HepG2 (cell line): ENCODE data around the gene PIK3IP1. TPM values are rescaled to one million over a fixed set of nuclear protein-coding genes. Genes with fewer than 3 reads are reported as not detected.

Source experiments
- ATAC-seq: fragments of 200-7000 bp; cut with Tn5 transposase; 3 replicates; pipeline ENCODE4 v1.9.1; 2020; ENCODE audit warnings: mild to moderate bottlenecking, moderate library complexity
- BruUV-seq: library from RNA; stranded (reverse); fragments of 400-500 nt; replicated peaks from 2 replicates; lab custom pipeline; 2021; lab: Mats Ljungman, UMichigan
- CTCF ChIA-PET: fragments of 300-600 bp; formaldehyde crosslinking; extraction: SDS; loops from one replicate; lab custom pipeline; 2021; ENCODE audit warnings: low total read pairs, inconsistent platforms, low intra/inter-chr PET ratio; lab: Yijun Ruan, JAX
- POLR2A ChIA-PET: fragments of 350-600 bp; sonication (Branson Sonifier 250); formaldehyde crosslinking; loops from one replicate; lab custom pipeline; 2020; ENCODE audit warnings: antibody characterized with exemption, inconsistent platforms; lab: Yijun Ruan, JAX
- DNase-seq: peaks from one replicate; pipeline ENCODE4 v3.0.0-alpha.2; 2015; ENCODE audit warnings: low spot score
- FAIRE-seq: peaks from 3 replicates; lab custom pipeline; 2011; peaks lifted over from hg19 to GRCh38; lab: Jason Lieb, UNC
- H2AFZ ChIP-seq: one replicate; pipeline ENCODE4 v1.6.1; 2011; ENCODE audit warnings: low read length, inconsistent platforms
- H3K27ac ChIP-seq: fragments of 300-600 bp; 3 replicates; pipeline ENCODE4 v1.8.0; 2011; ENCODE audit warnings: mixed run types, mild to moderate bottlenecking, mixed read lengths, low read length, inconsistent platforms; ENCODE audit not compliant: insufficient read depth; ENCODE audit errors: extremely low read length
- H3K27me3 ChIP-seq, 2 experiments: fragments of 200-600 bp in 1 of 2; 2 replicates in 1 of 2; 3 replicates in 1 of 2; pipeline versions ENCODE4 v1.6.0 to v1.8.0; 2011; ENCODE audit warnings: low read length in 2 of 2, mild to moderate bottlenecking in 2 of 2, moderate library complexity in 2 of 2, inconsistent platforms in 1 of 2; ENCODE audit not compliant: insufficient read depth in 2 of 2, control insufficient read depth in 1 of 2
- H3K36me3 ChIP-seq, 2 experiments: fragments of 200-600 bp in 1 of 2; replicated peaks in 1 of 2; 2 replicates in 1 of 2; 3 replicates in 1 of 2; pipeline versions ENCODE4 v1.5.1 to v1.8.0; 2011; ENCODE audit warnings: low read length in 2 of 2, inconsistent platforms in 1 of 2; ENCODE audit not compliant: insufficient read depth in 2 of 2, control insufficient read depth in 1 of 2
- H3K4me1 ChIP-seq: 2 replicates; pipeline ENCODE4 v1.5.1; 2012; ENCODE audit warnings: low read length, inconsistent platforms; ENCODE audit not compliant: insufficient read depth
- H3K4me2 ChIP-seq: 2 replicates; pipeline ENCODE4 v1.6.0; 2011; ENCODE audit warnings: low read depth, low read length, inconsistent platforms
- H3K4me3 ChIP-seq, 3 experiments: fragments of 200-600 bp in 1 of 3; sonication (generic), shearing (Covaris generic) in 1 of 3; replicated peaks in 1 of 3; 2 replicates each; pipeline ENCODE4 v1.5.1; 2011 to 2016; ENCODE audit warnings: low read length in 3 of 3, inconsistent platforms in 2 of 3, low read depth in 2 of 3, mild to moderate bottlenecking in 2 of 3, control low read depth in 1 of 3, mixed read lengths in 1 of 3; ENCODE audit not compliant: insufficient read depth in 1 of 3
- H3K79me2 ChIP-seq: one replicate; pipeline ENCODE4 v1.6.1; 2011; ENCODE audit warnings: low read length, inconsistent platforms; ENCODE audit not compliant: insufficient read depth
- H3K9ac ChIP-seq: 2 replicates; pipeline ENCODE4 v1.6.0; 2011; ENCODE audit warnings: mild to moderate bottlenecking, low read depth, low read length, inconsistent platforms; ENCODE audit not compliant: insufficient read depth
- H3K9me3 ChIP-seq: 2 replicates; pipeline ENCODE4 v1.5.1; 2012; ENCODE audit warnings: mild to moderate bottlenecking, low read length
- H4K20me1 ChIP-seq: 2 replicates; pipeline ENCODE4 v1.6.0; 2011; ENCODE audit warnings: inconsistent platforms, mild to moderate bottlenecking, low read length, moderate library complexity; ENCODE audit not compliant: insufficient read depth
- ARID5B ChIP-seq: IDR thresholded peaks from 2 replicates; pipeline ENCODE4 v1.4.0; 2020; ENCODE audit warnings: mild to moderate bottlenecking, missing genetic modification reagents
- ATF4 ChIP-seq, 2 experiments: fragments of 450-650 bp in 1 of 2; sonication (generic) in 1 of 2; formaldehyde crosslinking; IDR thresholded peaks; 2 replicates each; pipeline versions ENCODE4 v1.5.0 to v1.8.0; 2020 to 2022; ENCODE audit warnings: mild to moderate bottlenecking in 1 of 2, missing genetic modification reagents in 1 of 2
- BHLHE40 ChIP-seq: IDR thresholded peaks from 2 replicates; pipeline ENCODE4 v1.6.1; 2011; ENCODE audit warnings: low read length, improper control_type of control experiment
- CBFB ChIP-seq: sonication (generic); formaldehyde crosslinking; IDR thresholded peaks from 2 replicates; pipeline ENCODE4 v1.4.0; 2020; ENCODE audit warnings: missing genetic modification reagents
- GMEB1 ChIP-seq: sonication (generic); formaldehyde crosslinking; IDR thresholded peaks from 2 replicates; pipeline ENCODE4 v1.5.1; 2020; ENCODE audit warnings: missing genetic modification reagents, mild to moderate bottlenecking, borderline replicate concordance
- KAT7 ChIP-seq: IDR thresholded peaks from 2 replicates; pipeline ENCODE4 v1.6.1; 2018; ENCODE audit warnings: borderline replicate concordance, missing compliant biosample characterization
- KLF11 ChIP-seq: IDR thresholded peaks from 2 replicates; pipeline ENCODE4 v1.6.1; 2016; ENCODE audit warnings: missing compliant biosample characterization
- MAX ChIP-seq: IDR thresholded peaks from 2 replicates; pipeline ENCODE4 v1.6.1; 2012; ENCODE audit warnings: inconsistent platforms
- MIER3 ChIP-seq: IDR thresholded peaks from 2 replicates; pipeline ENCODE4 v1.6.1; 2016; ENCODE audit warnings: missing compliant biosample characterization, borderline replicate concordance
- RNF219 ChIP-seq: sonication (generic); formaldehyde crosslinking; IDR thresholded peaks from 2 replicates; pipeline ENCODE4 v1.5.0; 2020; ENCODE audit warnings: mild to moderate bottlenecking, missing genetic modification reagents
- TARDBP ChIP-seq: sonication (generic); formaldehyde crosslinking; IDR thresholded peaks from 2 replicates; pipeline ENCODE4 v1.8.0; 2022; ENCODE audit warnings: mild to moderate bottlenecking, missing genetic modification reagents
- ZNF746 ChIP-seq: sonication (generic); formaldehyde crosslinking; IDR thresholded peaks from 2 replicates; pipeline ENCODE4 v1.8.0; 2022; ENCODE audit warnings: mild to moderate bottlenecking, missing genetic modification reagents
- ZNF773 ChIP-seq: sonication (generic); formaldehyde crosslinking; IDR thresholded peaks from 2 replicates; pipeline ENCODE4 v1.4.0; 2020; ENCODE audit warnings: missing genetic modification reagents, borderline replicate concordance
- ZSCAN12 ChIP-seq: sonication (generic); formaldehyde crosslinking; IDR thresholded peaks from 2 replicates; pipeline ENCODE4 v1.9.0; 2021; ENCODE audit warnings: mild to moderate bottlenecking, missing genetic modification reagents
- ZSCAN25 ChIP-seq: sonication (generic); formaldehyde crosslinking; IDR thresholded peaks from 2 replicates; pipeline ENCODE4 v1.8.0; 2022; ENCODE audit warnings: mild to moderate bottlenecking, missing genetic modification reagents
- WGBS: methylation state at CpG from one replicate; pipeline ENCODE4 v1.1.6; 2017; ENCODE audit warnings: low lambda C conversion rate; 5-methylcytosine and 5-hydroxymethylcytosine counted together
- in situ Hi-C: cut with HindIII; loops from 2 replicates; pipeline ENCODE4 v1.10.0; 2017; ENCODE audit warnings: low pct_unique_long_range_greater_than_20kb; ENCODE audit not compliant: extremely low pct_ligation_motif_present
- intact Hi-C: fragments of 100-400 bp; cut with micrococcal nuclease; formaldehyde crosslinking; loops from one replicate; pipeline ENCODE4 v1.10.0; 2022; ENCODE audit not compliant: unreplicated experiment
- polyA plus RNA-seq, 8 experiments: library from polyadenylated mRNA; depleted of rRNA in 3 of 8; stranded (reverse) in 7 of 8; unstranded in 1 of 8; fragments of >200 nt; fragmentation: Illumina TruSeq in 4 of 8; extraction: Trizol in 4 of 8; gene quantifications; 2 replicates each; pipeline versions ENCODE4 v1.2.1 to v1.2.3, GENCODE V29; 2011 to 2016; ENCODE audit warnings: low read depth in 4 of 8, missing spikeins in 1 of 8, mixed read lengths in 1 of 8; ENCODE audit not compliant: insufficient read depth in 1 of 8
- total RNA-seq, 5 experiments: library from RNA; depleted of rRNA; stranded (reverse); fragments of >200 nt; fragmentation: Illumina TruSeq; extraction: Trizol; gene quantifications; 2 replicates each; pipeline ENCODE4 v1.2.3, GENCODE V29; 2016; ENCODE audit warnings: low read depth in 1 of 5

PIK3IP1 gene
- total and polyA plus RNA-seq, 2 of the 13 experiments (the other 11 are each of a cell fraction or from before 2014, with no cell fraction given): 1.3 to 2.5 TPM

GRCh38 chr22:31277741-31278140 lies 14.5 kb downstream of the PIK3IP1 start (continued):
- TF ChIP-seq GMEB1 (no peak), CBFB (CRISPR knock-in tag) (no peak), ZNF746 (no peak), TARDBP (no peak), ATF4 (CRISPR knock-in tag; IDR thresholded peaks at IDR 0.05) (no peak), MAX (no peak)

GRCh38 chr22:31276426-31277167 lies 15.7 kb downstream of the PIK3IP1 start:
- Histone ChIP-seq H3K79me2 (no peaks in the 10 kb centered on the region), H2AFZ (no peak overlapping the region), H3K9ac (no peak overlapping the region), H3K4me3 (no peak overlapping the region), H3K4me2 (no peak overlapping the region), H3K27ac (no peak overlapping the region), H3K27me3 (no peaks in the 10 kb centered on the region), H3K36me3 (peaks cover 27 to 57% of the 10 kb centered on the region in 2 experiments), H4K20me1 (no peaks in the 10 kb centered on the region), H3K4me1 (peaks cover 3% of the 10 kb centered on the region), H3K9me3 (no peaks in the 10 kb centered on the region)
- WGBS: 96% methylated on average over 51 of the region's 69 CpGs
- in situ Hi-C loops (no loop called here), intact Hi-C loops (no loop called here)
- no TSS peak for BruUV-seq
- DNase-seq (no peak), FAIRE-seq (no peak), ATAC-seq (no peak)
- ChIA-PET CTCF (no interaction called here), POLR2A (no interaction called here)
- TF ChIP-seq RNF219 (CRISPR knock-in tag) (no peak), KAT7 (no peak), MIER3 (CRISPR knock-in tag) (no peak), ZSCAN25 (no peak), ZNF773 (CRISPR knock-in tag) (no peak), ARID5B (CRISPR knock-in tag) (no peak), BHLHE40 (no peak), KLF11 (no peak), ZSCAN12 (CRISPR knock-in tag) (no peak)
